Caco-2 (cell line): ENCODE data around the gene RPS6KA3. TPM values are rescaled to one million over a fixed set of nuclear protein-coding genes. Genes with fewer than 3 reads are reported as not detected.

Experiments
- BruUV-seq: library from RNA; stranded (reverse); fragments of 400-500 nt; replicated peaks from 2 replicates; lab custom pipeline; 2021; lab: Mats Ljungman, UMichigan
- CTCF ChIA-PET: fragments of 300-600 bp; sonication (Branson Sonifier 250); formaldehyde crosslinking; loops from one replicate; lab custom pipeline; 2022; ENCODE audit warnings: antibody characterized with exemption; lab: Charles Lee
- POLR2A ChIA-PET: fragments of 300-600 bp; sonication (Branson Sonifier 250); formaldehyde crosslinking; loops from one replicate; lab custom pipeline; 2022; ENCODE audit warnings: antibody characterized with exemption; lab: Charles Lee
- DNase-seq, 2 experiments: peaks; one replicate each; pipeline versions ENCODE4 v3.0.0 to v3.0.0-alpha.2; 2020 to 2022
- H3K27me3 ChIP-seq: replicated peaks from 2 replicates; pipeline ENCODE4 v1.6.0; 2011; ENCODE audit warnings: low read length; ENCODE audit not compliant: control insufficient read depth, insufficient read depth
- H3K36me3 ChIP-seq: 2 replicates; pipeline ENCODE4 v1.5.1; 2011; ENCODE audit warnings: low read length; ENCODE audit not compliant: control insufficient read depth, insufficient read depth
- H3K4me1 ChIP-seq: fragments of 250-450 bp; sonication (Bioruptor Pico); 2 replicates; pipeline ENCODE4 v1.5.1; 2020; ENCODE audit warnings: mild to moderate bottlenecking
- H3K4me3 ChIP-seq: 2 replicates; pipeline ENCODE4 v1.5.1; 2011; ENCODE audit warnings: low read depth, mild to moderate bottlenecking, control low read depth, low read length
- H3K9me3 ChIP-seq: fragments of 250-450 bp; sonication (Bioruptor Pico); 2 replicates; pipeline ENCODE4 v1.5.1; 2020; ENCODE audit warnings: mild to moderate bottlenecking, moderate library complexity
- H3K27ac Mint-ChIP-seq: one replicate; pipeline ENCODE4 v1.8.0; 2022; ENCODE audit warnings: mixed read lengths; ENCODE audit not compliant: unreplicated experiment
- H3K27me3 Mint-ChIP-seq: one replicate; pipeline ENCODE4 v1.8.0; 2022; ENCODE audit warnings: mixed read lengths; ENCODE audit not compliant: insufficient read depth, unreplicated experiment
- H3K36me3 Mint-ChIP-seq: one replicate; pipeline ENCODE4 v1.8.0; 2022; ENCODE audit warnings: mild to moderate bottlenecking, mixed read lengths; ENCODE audit not compliant: insufficient read depth, unreplicated experiment
- H3K4me1 Mint-ChIP-seq: one replicate; pipeline ENCODE4 v1.8.0; 2022; ENCODE audit warnings: low read depth, mixed read lengths; ENCODE audit not compliant: unreplicated experiment
- H3K4me3 Mint-ChIP-seq: one replicate; pipeline ENCODE4 v1.8.0; 2022; ENCODE audit warnings: mild to moderate bottlenecking, moderate library complexity, mixed read lengths; ENCODE audit not compliant: unreplicated experiment
- H3K9me3 Mint-ChIP-seq: one replicate; pipeline ENCODE4 v1.8.0; 2022; ENCODE audit warnings: mixed read lengths; ENCODE audit not compliant: unreplicated experiment
- CTCF ChIP-seq, 2 experiments: fragments of 200-600 bp in 1 of 2; IDR thresholded peaks; 1 replicate in 1 of 2; 2 replicates in 1 of 2; pipeline versions ENCODE4 v1.5.1 to v1.8.0; 2011 to 2022; ENCODE audit warnings: antibody characterized with exemption in 1 of 2, control low read depth in 1 of 2, inconsistent platforms in 1 of 2, low read depth in 1 of 2, low read length in 1 of 2, mild to moderate bottlenecking in 1 of 2, moderate library complexity in 1 of 2; ENCODE audit not compliant: insufficient read depth in 1 of 2, severe bottlenecking in 1 of 2, unreplicated experiment in 1 of 2
- intact Hi-C: fragments of 100-400 bp; cut with micrococcal nuclease; formaldehyde crosslinking; loops from one replicate; pipeline ENCODE4 v1.10.0; 2022; ENCODE audit not compliant: unreplicated experiment
- total RNA-seq: library from RNA; stranded (reverse); gene quantifications from 2 replicates; pipeline ENCODE4 v1.2.3, GENCODE V29; 2022

The RPS6KA3 gene
- total RNA-seq, 1 experiment from 2014 or later: 104 TPM

DNA sequence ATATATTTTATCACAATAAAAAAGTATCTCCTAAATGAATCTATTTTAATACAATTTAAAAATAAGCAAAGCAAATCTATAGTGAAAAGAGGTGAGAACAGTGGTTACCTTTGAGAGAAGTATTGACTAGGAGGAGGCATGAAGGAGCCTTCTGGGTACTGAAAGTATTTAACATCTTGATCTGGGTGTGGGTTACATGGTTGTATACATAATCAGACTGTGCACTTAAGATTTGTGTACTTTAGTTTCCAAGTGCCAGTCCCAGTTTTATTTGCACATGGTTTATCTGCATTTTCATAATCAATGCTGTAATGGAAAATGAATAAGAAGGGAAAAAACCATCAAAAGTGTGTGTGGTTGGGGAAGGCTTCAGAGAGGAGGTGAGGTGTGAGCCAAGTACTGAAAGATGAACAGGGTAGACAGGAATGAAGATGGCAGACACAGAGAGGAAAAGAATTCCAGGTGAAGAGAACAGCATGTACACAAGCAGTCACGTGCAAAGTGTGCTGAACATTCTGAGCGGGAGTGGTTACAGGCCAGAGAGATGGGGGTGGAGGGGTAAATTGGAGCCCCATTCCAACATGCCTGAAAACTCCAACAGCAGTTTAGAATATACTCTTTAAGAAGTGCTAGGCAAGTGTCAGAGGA lies 164.7 kb downstream of the RPS6KA3 start:
- intact Hi-C loops: no loop called here
- no peak for DNase-seq
- ChIA-PET POLR2A (no interaction called here), CTCF (no interaction called here)
- H3K4me3 ChIP-seq: no peak overlapping the region
- Mint-ChIP-seq H3K27ac (no peak overlapping the region), H3K36me3 (peaks cover 4% of the 10 kb centered on the region), H3K27me3 (no peaks in the 10 kb centered on the region), H3K9me3 (no peaks in the 10 kb centered on the region), H3K4me1 (peaks cover 12% of the 10 kb centered on the region), H3K4me3 (no peak overlapping the region)
- no TSS peak for BruUV-seq
- no peaks in the 10 kb centered on the region for H3K27me3 ChIP-seq
- peaks cover 9% of the 10 kb centered on the region; the same call in 1 of the 2 replicates for H3K4me1 ChIP-seq
- no peaks in the 10 kb centered on the region for H3K36me3 ChIP-seq
- no peaks in the 10 kb centered on the region for H3K9me3 ChIP-seq
- TF ChIP-seq CTCF (IDR thresholded peaks at IDR 0.05; ENCODE audit: insufficient read depth in 1 of 2, low read depth in 1 of 2, low read length in 1 of 2, severe bottlenecking in 1 of 2, unreplicated experiment in 1 of 2): no peak

Other genes with a start within 250 kb of the RPS6KA3 start
- 42.8 and 45.4 TPM in 2 replicates for gene MAP7D2, start 150.0 kb downstream of the RPS6KA3 start, total RNA-seq
- 136 and 144 TPM in 2 replicates for gene EIF1AX, start 125.1 kb downstream of the RPS6KA3 start, total RNA-seq